BE2C (cell line): ENCODE results near the gene SLC38A8.

Source experiments
- DNase-seq: peaks from one replicate; pipeline ENCODE4 v3.0.0-alpha.2; 2020
- H3K27me3 ChIP-seq: fragments of 250-450 bp; sonication (Bioruptor Pico); 2 replicates; pipeline ENCODE4 v1.5.1; 2020; ENCODE audit warnings: mild to moderate bottlenecking
- H3K36me3 ChIP-seq: fragments of 250-450 bp; sonication (Bioruptor Pico); 2 replicates; pipeline ENCODE4 v1.5.1; 2020; ENCODE audit warnings: mild to moderate bottlenecking
- H3K4me1 ChIP-seq: fragments of 250-450 bp; sonication (Bioruptor Pico); 2 replicates; pipeline ENCODE4 v1.5.1; 2020
- H3K4me3 ChIP-seq: 2 replicates; pipeline ENCODE4 v1.5.1; 2011; ENCODE audit warnings: low read depth, low read length
- H3K9me3 ChIP-seq: fragments of 250-450 bp; sonication (Bioruptor Pico); 2 replicates; pipeline ENCODE4 v1.5.1; 2020
- TF ChIP-seq, protein P1 (sequence below): IDR thresholded peaks from 2 replicates; pipeline ENCODE4 v1.5.1; 2012; ENCODE audit warnings: mild to moderate bottlenecking, low read depth, low read length

SLC38A8 gene

DNA sequence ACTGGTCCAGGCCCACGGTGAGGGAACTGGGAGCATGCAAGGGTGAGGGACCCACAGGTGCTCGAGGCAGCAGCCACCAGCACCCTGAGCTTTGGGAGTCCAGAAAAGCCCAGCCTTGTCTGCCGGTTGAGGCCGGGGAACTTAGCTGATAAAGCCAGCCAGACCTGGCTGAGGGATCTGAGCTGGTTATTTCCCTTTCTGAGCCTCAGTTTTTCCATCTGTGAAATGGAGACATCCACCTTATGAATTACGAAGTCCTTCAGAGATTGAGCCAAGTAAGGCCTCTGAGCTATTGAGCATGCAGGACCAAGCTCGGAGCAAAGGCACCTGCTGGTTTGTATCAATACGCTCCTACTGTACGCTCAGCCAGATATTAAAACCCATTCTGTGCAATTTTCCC, 60.8 kb downstream of the SLC38A8 start:
- TF ChIP-seq, protein P1, sequence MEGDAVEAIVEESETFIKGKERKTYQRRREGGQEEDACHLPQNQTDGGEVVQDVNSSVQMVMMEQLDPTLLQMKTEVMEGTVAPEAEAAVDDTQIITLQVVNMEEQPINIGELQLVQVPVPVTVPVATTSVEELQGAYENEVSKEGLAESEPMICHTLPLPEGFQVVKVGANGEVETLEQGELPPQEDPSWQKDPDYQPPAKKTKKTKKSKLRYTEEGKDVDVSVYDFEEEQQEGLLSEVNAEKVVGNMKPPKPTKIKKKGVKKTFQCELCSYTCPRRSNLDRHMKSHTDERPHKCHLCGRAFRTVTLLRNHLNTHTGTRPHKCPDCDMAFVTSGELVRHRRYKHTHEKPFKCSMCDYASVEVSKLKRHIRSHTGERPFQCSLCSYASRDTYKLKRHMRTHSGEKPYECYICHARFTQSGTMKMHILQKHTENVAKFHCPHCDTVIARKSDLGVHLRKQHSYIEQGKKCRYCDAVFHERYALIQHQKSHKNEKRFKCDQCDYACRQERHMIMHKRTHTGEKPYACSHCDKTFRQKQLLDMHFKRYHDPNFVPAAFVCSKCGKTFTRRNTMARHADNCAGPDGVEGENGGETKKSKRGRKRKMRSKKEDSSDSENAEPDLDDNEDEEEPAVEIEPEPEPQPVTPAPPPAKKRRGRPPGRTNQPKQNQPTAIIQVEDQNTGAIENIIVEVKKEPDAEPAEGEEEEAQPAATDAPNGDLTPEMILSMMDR, result no peak
- Histone ChIP-seq H3K4me1 (no peaks in the 10 kb centered on the region), H3K4me3 (no peak overlapping the region), H3K27me3 (peaks cover 31% of the 10 kb centered on the region), H3K9me3 (no peaks in the 10 kb centered on the region; the same call in none of the 2 replicates), H3K36me3 (no peaks in the 10 kb centered on the region)
- DNase-seq, result no peak

DNA sequence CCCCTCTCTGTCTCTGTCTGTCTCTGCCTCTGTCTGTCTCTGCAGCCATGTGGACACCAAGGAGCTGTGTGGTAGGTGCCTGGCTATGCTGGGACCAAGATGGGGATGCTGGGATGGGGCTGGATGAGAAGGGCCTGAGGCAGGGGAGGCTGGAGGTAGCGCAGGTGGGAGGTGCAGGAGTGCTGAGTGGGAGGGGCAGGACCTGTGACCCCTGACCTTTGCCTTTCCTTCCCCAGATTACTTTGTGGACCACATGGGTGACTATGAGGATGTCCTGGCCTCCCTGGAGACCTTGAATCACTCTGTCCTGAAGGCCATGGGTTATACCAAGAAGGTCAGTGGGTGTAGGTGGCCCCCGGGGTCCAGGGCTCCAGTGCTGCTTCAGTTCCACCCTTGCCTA, 61.8 kb downstream of the SLC38A8 start:
- Histone ChIP-seq H3K36me3 (no peaks in the 10 kb centered on the region), H3K4me3 (no peak overlapping the region), H3K9me3 (no peaks in the 10 kb centered on the region; the same call in none of the 2 replicates), H3K4me1 (no peaks in the 10 kb centered on the region), H3K27me3 (peaks cover 22% of the 10 kb centered on the region)
- TF ChIP-seq, protein P1, result no peak
- DNase-seq, result no peak

DNA sequence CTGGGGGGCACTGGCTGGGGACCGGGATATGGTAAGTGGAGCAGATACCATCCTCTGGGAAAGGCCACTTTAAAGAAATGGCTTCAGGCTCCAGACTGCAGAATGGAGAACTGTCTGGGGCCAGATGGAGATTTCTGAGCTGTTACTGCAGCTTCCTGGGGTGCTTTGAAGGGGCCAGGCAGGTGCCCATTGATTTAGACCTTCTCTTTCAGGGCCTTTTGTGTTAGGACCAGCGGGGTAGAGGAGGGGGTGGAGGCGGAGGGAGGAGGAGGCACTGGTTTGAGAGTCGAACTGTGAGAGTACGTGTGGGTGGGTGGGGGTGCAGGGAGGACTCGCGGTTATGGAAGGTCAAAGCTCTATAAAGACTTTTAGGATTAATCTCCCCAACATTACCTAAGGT, 63.2 kb downstream of the SLC38A8 start:
- no peak for DNase-seq
- no peaks in the 10 kb centered on the region for H3K4me1 ChIP-seq
- H3K27me3 ChIP-seq, result peaks cover 16% of the 10 kb centered on the region
- no peaks in the 10 kb centered on the region; the same call in none of the 2 replicates for H3K9me3 ChIP-seq
- H3K4me3 ChIP-seq, result no peak overlapping the region
- H3K36me3 ChIP-seq, result no peaks in the 10 kb centered on the region
- TF ChIP-seq, protein P1, result no peak

DNA sequence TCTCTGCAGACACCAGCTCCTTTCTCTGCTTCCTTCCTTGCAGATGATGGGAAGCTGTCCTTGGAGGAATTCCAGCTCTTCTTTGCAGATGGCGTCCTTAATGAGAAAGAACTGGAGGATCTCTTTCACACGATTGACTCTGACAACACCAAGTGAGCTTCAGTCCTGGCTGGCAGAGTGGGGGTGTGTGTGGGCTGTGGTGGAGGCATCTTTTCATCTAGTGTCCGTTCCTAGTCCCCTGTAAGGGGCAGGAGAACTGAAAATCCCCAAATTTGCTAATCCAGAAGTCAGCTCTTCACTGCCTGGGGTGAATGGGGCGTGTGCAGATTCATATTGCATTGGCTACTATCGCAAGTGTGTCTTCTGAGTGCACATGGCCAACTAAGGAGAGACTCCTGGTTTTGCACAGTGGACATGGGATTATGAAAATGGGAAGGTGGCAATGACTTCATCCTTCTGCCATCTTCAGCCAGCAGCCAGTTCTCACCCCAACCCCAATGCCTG, 64.1 kb downstream of the SLC38A8 start:
- no peaks in the 10 kb centered on the region for H3K4me1 ChIP-seq
- DNase-seq, result no peak
- no peaks in the 10 kb centered on the region; the same call in none of the 2 replicates for H3K9me3 ChIP-seq
- H3K36me3 ChIP-seq, result no peaks in the 10 kb centered on the region
- no peak overlapping the region for H3K4me3 ChIP-seq
- TF ChIP-seq, protein P1, result no peak
- peaks cover 6% of the 10 kb centered on the region for H3K27me3 ChIP-seq

DNA sequence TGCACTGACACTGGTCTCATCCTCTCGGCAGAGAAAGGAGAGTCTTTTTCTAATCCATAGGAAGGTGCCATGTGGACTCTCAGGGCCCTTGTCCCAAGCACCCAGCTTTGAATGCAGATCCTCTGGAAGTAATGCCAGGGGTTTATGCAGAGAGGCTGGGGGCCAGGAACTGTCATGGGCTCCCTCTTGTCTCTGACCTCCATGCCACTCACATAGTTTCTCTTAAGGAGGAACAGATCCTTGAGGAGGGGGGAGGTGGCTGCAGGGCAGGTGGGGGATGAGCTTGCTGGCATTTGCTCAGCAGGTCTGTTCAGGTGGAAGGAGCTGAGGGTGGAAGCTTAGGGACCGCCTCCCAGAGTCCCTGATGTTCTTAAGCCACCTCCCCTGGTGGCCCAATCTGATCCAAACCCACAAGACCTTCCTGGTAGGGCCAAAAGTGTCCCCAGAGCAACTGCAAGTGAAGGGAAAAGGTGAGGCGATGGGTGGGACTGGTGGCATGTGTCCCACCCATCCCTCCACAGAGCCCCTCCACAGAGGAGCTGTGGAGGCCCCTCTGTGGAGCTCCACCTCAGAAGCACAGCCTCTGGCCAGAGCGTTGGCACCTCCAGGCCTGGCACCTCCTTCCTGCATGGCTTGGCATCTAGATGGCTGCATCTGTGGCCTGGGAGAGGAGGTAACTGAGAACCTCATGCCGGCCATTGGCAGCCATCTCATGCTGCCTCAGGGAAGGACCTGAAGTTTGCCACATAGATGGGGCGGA, 65.4 kb downstream of the SLC38A8 start:
- Histone ChIP-seq H3K27me3 (peaks cover 3% of the 10 kb centered on the region; the same call in 1 of the 2 replicates), H3K36me3 (no peaks in the 10 kb centered on the region), H3K4me1 (no peaks in the 10 kb centered on the region), H3K4me3 (no peak overlapping the region), H3K9me3 (no peaks in the 10 kb centered on the region; the same call in none of the 2 replicates)
- DNase-seq, result no peak
- TF ChIP-seq, protein P1, result no peak
